ENCODE results near the gene SIGLEC6.

SIGLEC6 gene

DNA sequence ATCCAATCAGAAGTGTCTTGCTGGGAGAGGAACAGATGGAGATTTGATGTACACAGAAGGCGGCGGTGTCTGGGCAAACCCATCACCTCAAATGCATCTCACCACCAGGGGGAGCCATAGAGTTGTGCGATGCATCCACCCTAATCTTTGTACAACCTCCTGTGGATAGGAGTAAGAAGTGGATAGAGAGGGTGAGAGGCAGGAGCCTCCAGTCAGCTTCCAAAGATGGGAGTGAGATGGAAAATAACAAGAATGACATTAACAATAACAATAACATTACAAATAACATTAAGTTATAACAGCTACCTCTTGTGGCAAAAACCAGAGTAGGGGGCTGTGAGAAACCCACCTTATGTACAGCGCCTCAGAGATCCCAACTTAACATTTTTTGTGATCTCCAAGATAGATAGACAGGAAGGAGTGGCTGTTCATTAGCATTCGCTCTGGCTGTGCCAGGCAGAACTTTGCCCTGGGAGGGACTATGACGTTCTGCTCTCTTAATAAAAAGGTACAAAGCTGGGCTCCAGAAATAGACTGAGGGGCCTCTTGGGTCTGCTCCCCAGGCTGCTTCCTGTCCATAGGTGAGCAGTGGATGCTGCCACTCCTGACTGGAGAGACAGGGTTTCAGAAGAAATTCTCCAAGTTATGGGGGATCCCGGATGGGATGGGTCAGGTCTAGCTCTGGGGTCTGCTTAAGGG is 58.3 kb downstream of the SIGLEC6 start:
- peak; percentile 76 for DNase-seq (ENCODE audit: low spot score)

DNA sequence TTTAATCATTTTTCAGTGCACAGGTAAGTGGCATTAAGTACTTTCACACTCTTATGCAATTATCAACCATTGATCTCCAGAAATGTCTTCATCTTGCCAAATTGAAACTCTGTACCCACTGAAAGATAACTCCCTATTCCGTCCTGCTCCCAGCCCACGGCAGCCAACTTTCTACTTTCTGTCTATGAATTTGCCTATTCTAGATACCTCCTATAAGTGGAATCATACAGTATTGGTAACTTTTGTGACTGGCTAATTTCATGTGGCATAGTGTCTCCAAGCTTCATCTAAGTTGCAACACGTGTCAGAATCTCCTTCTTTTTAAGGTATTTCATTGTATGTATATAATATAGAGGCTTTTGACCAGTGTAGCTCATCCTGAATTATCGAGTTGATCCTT is 58.9 kb downstream of the SIGLEC6 start:
- DNase-seq (ENCODE audit: low spot score) = no peak

DNA sequence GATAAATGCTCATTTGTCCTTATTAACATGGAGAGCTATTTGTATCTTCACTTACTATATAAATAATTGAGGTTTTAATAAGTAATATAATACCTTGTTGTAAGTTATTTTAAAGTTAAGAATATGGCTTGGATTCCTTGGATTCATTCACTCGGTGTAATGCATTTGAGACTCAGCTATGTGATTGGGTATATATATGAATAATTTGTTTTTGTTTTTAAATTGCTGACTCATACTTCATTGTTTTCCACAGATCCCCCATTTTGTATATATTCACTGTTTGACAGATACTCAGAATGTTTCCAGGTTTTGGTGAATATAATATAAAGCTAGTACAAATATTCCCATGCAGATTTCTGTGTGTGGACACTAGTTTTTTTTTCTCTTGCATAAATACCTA is 59.9 kb downstream of the SIGLEC6 start:
- DNase-seq (ENCODE audit: low spot score) = no peak

DNA sequence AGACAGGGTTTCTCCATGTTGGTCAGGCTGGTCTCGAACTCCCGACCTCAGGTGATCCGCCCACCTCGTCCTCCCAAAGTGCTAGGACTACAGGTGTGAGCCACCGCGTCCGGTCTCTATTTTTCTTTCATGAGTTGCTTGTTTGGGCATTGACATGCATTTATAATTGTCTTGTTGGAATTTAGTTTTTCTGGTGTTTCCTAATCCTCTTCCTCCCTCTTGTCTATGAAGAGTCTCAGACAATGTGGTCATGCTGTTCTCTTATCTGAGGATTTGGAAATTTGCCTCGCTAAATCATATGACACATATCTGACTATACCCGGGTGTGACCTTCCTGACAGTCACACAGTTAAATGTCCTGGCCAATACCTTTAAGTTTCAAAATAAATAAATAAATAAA is 60.5 kb downstream of the SIGLEC6 start:
- DNase-seq (ENCODE audit: low spot score) = no peak

DNA sequence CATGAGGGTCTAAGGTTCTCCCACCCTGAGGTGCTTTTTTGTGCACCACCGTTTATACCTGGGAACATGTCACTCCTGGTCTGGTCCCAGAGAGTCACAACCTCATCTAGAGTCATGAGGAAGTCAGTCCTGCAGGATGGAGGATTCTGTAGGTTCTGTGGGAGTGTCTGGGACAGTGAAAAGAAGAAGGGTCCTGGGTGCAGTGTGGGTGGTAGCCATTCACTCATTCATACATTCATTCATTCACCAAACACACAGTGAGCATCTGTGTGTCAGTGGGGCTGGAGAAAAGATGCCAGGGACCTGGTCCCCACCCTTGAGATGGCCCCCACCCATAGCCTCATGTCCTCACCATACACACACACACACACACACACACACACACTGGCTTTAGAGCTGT is 61.8 kb downstream of the SIGLEC6 start:
- DNase-seq (ENCODE audit: low spot score) = no peak

DNA sequence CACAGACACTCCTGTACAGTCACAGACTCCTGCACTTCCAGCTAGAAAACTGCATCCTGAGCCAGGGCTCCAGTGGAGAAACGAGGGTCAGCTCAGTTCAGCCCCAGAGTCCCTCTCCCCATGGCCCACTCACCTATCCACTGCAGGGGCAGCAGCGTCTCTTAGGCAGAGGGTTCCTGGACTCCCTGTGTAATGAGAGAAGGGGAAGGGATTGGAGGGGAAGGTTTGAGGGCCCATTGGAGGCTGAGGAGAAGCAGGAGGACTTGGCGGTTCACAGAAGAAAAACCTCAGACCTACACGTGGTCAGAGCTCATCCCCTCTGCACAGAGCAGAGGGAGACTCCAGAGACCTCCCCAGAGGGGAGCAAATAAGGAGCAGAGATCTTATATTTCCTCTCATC is 62.3 kb downstream of the SIGLEC6 start:
- DNase-seq (ENCODE audit: low spot score) = no peak

DNA sequence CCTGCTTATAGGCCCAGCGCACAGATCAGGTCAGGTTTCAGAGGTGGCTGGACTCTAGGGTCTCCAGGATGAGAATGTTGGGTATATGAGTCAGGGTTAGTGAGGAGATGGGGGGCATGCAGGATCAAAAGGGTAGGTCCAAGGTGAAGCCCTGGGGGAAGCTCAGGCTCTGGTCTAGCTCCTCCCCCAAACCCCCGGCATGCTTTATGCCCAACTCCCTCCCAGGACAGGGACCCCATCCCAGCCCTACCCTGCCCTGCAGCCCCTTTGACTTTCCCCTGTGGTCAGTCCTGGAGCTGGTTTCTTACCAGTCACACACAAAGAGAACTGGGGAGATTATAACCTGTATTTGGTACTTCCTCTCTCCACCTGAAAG is 62.9 kb downstream of the SIGLEC6 start:
- no peak for DNase-seq (ENCODE audit: low spot score)

DNA sequence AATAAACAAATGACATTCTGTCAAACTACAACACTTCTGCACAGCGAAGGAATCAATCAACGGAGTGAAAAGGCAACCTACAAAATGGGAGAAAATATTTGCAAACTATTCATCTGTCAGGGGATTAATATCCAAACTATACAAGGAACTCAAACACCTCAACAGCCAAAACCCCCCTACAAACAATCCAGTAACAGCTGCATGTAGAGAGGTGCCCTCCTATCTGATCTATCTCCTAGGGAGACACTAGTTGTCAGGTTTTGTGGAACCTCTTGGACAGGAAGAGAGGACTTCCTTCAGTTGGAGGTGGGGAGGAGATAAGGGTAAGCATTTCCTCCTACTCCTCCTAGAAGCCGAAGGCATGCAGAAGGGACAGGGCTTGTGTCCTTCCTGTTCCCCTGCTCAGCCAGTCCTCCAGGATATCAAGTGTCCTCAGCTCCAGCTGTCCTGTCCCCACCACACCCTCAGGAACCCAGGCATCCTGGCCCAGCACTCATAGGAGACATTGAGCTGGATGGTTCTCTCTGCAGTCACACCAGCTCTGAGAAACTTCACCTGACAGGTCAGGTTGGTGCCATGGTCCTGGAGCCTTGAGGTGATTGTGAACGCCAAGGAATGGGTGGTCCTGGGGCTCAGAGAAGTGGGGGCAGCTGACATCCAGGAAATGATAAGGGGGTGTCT is 63.5 kb downstream of the SIGLEC6 start:
- no peak for DNase-seq (ENCODE audit: low spot score)
